Measurements from ENCODE around the gene KHDC4. TPM values are rescaled to one million over a fixed set of nuclear protein-coding genes. Genes with fewer than 3 reads are reported as not detected.

Gene KHDC4
- total RNA-seq, 1 donor from 2014 or later = 47.6 TPM

DNA sequence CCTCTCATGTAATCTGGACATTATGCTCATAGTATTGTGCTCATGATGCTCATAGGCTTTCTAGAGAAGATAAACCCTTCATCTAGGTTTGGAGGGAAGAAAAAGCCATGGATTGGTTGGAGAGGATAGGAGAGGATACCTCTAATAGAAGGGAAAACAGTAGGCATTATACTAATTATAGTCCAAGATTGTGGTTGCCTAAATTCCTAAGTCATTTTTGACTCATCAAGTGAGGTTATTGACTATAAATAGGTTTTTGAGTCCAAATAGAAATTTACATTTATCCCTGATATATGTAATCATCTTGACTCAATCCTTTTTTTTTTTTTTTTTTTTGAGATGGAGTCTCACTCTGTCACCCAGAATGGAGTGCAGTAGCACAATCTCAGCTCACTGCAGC lies 69.8 kb downstream of the KHDC4 start:
- Histone ChIP-seq H3K4me3 (no peak overlapping the region), H3K4me1 (peaks cover 19% of the 10 kb centered on the region), H3K36me3 (no peaks in the 10 kb centered on the region), H3K27me3 (no peaks in the 10 kb centered on the region), H3K27ac (no peak overlapping the region), H3K9me3 (no peaks in the 10 kb centered on the region)
- intact Hi-C loops (cut with DNase I) = no loop called here
- TF ChIP-seq POLR2AphosphoS5 (IDR thresholded peaks at IDR 0.05; ENCODE audit: insufficient read depth in 1 of 2, low read depth in 1 of 2) = no peak
- TF ChIP-seq, protein P1, sequence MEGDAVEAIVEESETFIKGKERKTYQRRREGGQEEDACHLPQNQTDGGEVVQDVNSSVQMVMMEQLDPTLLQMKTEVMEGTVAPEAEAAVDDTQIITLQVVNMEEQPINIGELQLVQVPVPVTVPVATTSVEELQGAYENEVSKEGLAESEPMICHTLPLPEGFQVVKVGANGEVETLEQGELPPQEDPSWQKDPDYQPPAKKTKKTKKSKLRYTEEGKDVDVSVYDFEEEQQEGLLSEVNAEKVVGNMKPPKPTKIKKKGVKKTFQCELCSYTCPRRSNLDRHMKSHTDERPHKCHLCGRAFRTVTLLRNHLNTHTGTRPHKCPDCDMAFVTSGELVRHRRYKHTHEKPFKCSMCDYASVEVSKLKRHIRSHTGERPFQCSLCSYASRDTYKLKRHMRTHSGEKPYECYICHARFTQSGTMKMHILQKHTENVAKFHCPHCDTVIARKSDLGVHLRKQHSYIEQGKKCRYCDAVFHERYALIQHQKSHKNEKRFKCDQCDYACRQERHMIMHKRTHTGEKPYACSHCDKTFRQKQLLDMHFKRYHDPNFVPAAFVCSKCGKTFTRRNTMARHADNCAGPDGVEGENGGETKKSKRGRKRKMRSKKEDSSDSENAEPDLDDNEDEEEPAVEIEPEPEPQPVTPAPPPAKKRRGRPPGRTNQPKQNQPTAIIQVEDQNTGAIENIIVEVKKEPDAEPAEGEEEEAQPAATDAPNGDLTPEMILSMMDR (IDR thresholded peaks at IDR 0.05) = no peak
- TF ChIP-seq POLR2A (IDR thresholded peaks at IDR 0.05) = no peak
- no peak for DNase-seq (ENCODE audit: extremely low spot score in 2 of 2)

Small RNA genes lying within 50 kb of the gene (microRNA-seq; reads per million reads assigned to microRNA genes)
- gene MIR6738 (ENCODE audit: borderline number of aligned reads, borderline replicate concordance) = not detected

Small RNA genes lying within 50 kb of the gene (small RNA-seq; reads per million reads assigned to genes)
- gene MIR6738 (not detected), gene RF00015 (not detected), gene SCARNA4 (not detected), gene SNORA80E (50.7 reads per million, percentile 96 among the genes with 10 or more reads in this experiment)

Other genes with a start within 250 kb of the KHDC4 start
- gene YY1AP1, start 245.6 kb downstream of the KHDC4 start, total RNA-seq = 116 TPM
- gene DAP3, start 245.3 kb downstream of the KHDC4 start, total RNA-seq = 129 TPM
- 50.3 TPM for gene GON4L, start 77.2 kb downstream of the KHDC4 start, total RNA-seq
- 20.9 TPM for gene SYT11, start 74.8 kb downstream of the KHDC4 start, total RNA-seq
- gene RIT1, start 23.1 kb downstream of the KHDC4 start, total RNA-seq = 38.3 TPM
- not detected for gene RXFP4, start 7.2 kb upstream of the KHDC4 start, total RNA-seq
- gene ARHGEF2, start 44.1 kb upstream of the KHDC4 start, total RNA-seq = 76.4 TPM
- 187 TPM for gene SSR2, start 86.5 kb upstream of the KHDC4 start, total RNA-seq
- 27.0 TPM for gene UBQLN4, start 119.4 kb upstream of the KHDC4 start, total RNA-seq
- 73.9 TPM for gene LAMTOR2, start 120.4 kb upstream of the KHDC4 start, total RNA-seq
- 52.1 TPM for gene RAB25, start 126.7 kb upstream of the KHDC4 start, total RNA-seq
- gene MEX3A, start 148.1 kb upstream of the KHDC4 start, total RNA-seq = 1.2 TPM
- 436 TPM for gene LMNA, start 180.3 kb upstream of the KHDC4 start, total RNA-seq
- gene SEMA4A, start 219.2 kb upstream of the KHDC4 start, total RNA-seq = 18.7 TPM

Data from vagina (tissue), 2 donors.